HEK293 (cell line): ENCODE results near the gene P3H4.

Experiments used
- GFI1B ChIP-seq: fragments of 450-650 bp; formaldehyde crosslinking; IDR thresholded peaks from 2 replicates; pipeline ENCODE4 v1.5.1; 2016; ENCODE audit warnings: missing biosample characterization, missing genetic modification characterization
- KLF9 ChIP-seq: fragments of 450-650 bp; formaldehyde crosslinking; IDR thresholded peaks from 2 replicates; pipeline ENCODE4 v1.5.1; 2016; ENCODE audit warnings: missing biosample characterization, missing genetic modification characterization, low read depth
- MEIS1 ChIP-seq: sonication (generic); formaldehyde crosslinking; IDR thresholded peaks from 2 replicates; pipeline ENCODE4 v1.8.1; 2022; ENCODE audit warnings: missing genetic modification reagents, mild to moderate bottlenecking, borderline replicate concordance
- OSR2 ChIP-seq: fragments of 450-650 bp; formaldehyde crosslinking; IDR thresholded peaks from 2 replicates; pipeline ENCODE4 v1.5.1; 2016; ENCODE audit warnings: missing biosample characterization, missing genetic modification characterization
- OVOL3 ChIP-seq: fragments of 450-650 bp; formaldehyde crosslinking; IDR thresholded peaks from 2 replicates; pipeline ENCODE4 v1.5.1; 2016; ENCODE audit warnings: missing biosample characterization, missing genetic modification characterization
- SCRT1 ChIP-seq: fragments of 450-650 bp; formaldehyde crosslinking; IDR thresholded peaks from 2 replicates; pipeline ENCODE4 v1.5.1; 2016; ENCODE audit warnings: missing biosample characterization, missing genetic modification characterization, borderline replicate concordance
- SCRT2 ChIP-seq: fragments of 450-650 bp; formaldehyde crosslinking; IDR thresholded peaks from 2 replicates; pipeline ENCODE4 v1.5.1; 2016; ENCODE audit warnings: missing biosample characterization, missing genetic modification characterization
- ZBTB1 ChIP-seq: fragments of 450-650 bp; formaldehyde crosslinking; IDR thresholded peaks from 2 replicates; pipeline ENCODE4 v1.5.1; 2016; ENCODE audit warnings: missing biosample characterization, missing genetic modification characterization
- ZBTB48 ChIP-seq: fragments of 450-650 bp; formaldehyde crosslinking; IDR thresholded peaks from 2 replicates; pipeline ENCODE4 v1.5.1; 2016; ENCODE audit warnings: missing biosample characterization, missing genetic modification characterization
- ZEB2 ChIP-seq: fragments of 450-650 bp; formaldehyde crosslinking; IDR thresholded peaks from 2 replicates; pipeline ENCODE4 v1.5.1; 2016; ENCODE audit warnings: missing biosample characterization, missing genetic modification characterization
- ZFP3 ChIP-seq: fragments of 450-650 bp; formaldehyde crosslinking; IDR thresholded peaks from 2 replicates; pipeline ENCODE4 v1.5.1; 2016; ENCODE audit warnings: low read depth, missing biosample characterization, missing genetic modification characterization
- ZNF132 ChIP-seq: fragments of 450-650 bp; formaldehyde crosslinking; IDR thresholded peaks from 2 replicates; pipeline ENCODE4 v1.5.1; 2017; ENCODE audit warnings: missing biosample characterization, missing genetic modification characterization, borderline replicate concordance
- ZNF184 ChIP-seq: fragments of 450-650 bp; IDR thresholded peaks from 2 replicates; pipeline ENCODE4 v1.5.1; 2018; ENCODE audit warnings: missing biosample characterization, mild to moderate bottlenecking, missing genetic modification characterization
- ZNF214 ChIP-seq: fragments of 450-650 bp; formaldehyde crosslinking; IDR thresholded peaks from 2 replicates; pipeline ENCODE4 v1.5.1; 2017; ENCODE audit warnings: missing biosample characterization, mild to moderate bottlenecking, missing genetic modification characterization, borderline replicate concordance
- ZNF335 ChIP-seq: fragments of 450-650 bp; formaldehyde crosslinking; conservative IDR thresholded peaks from 2 replicates; pipeline ENCODE4 v1.5.1; 2016; ENCODE audit warnings: missing biosample characterization, missing genetic modification characterization
- ZNF549 ChIP-seq: fragments of 450-650 bp; IDR thresholded peaks from 2 replicates; pipeline ENCODE4 v1.5.1; 2018; ENCODE audit warnings: missing biosample characterization, missing genetic modification characterization, mild to moderate bottlenecking, inconsistent platforms, moderate library complexity
- ZNF560 ChIP-seq: fragments of 450-650 bp; formaldehyde crosslinking; IDR thresholded peaks from 2 replicates; pipeline ENCODE4 v1.5.1; 2017; ENCODE audit warnings: missing biosample characterization, missing genetic modification characterization, borderline replicate concordance
- ZNF561 ChIP-seq: fragments of 450-650 bp; IDR thresholded peaks from 2 replicates; pipeline ENCODE4 v1.5.1; 2018; ENCODE audit warnings: missing biosample characterization, missing genetic modification characterization, borderline replicate concordance
- ZNF596 ChIP-seq: fragments of 450-650 bp; IDR thresholded peaks from 2 replicates; pipeline ENCODE4 v1.5.0; 2018; ENCODE audit warnings: missing biosample characterization, mild to moderate bottlenecking, missing genetic modification characterization, moderate library complexity
- ZNF629 ChIP-seq: fragments of 450-650 bp; formaldehyde crosslinking; IDR thresholded peaks from 2 replicates; pipeline ENCODE4 v1.5.1; 2017; ENCODE audit warnings: missing biosample characterization, missing genetic modification characterization
- ZNF664 ChIP-seq: fragments of 450-650 bp; formaldehyde crosslinking; IDR thresholded peaks from 2 replicates; pipeline ENCODE4 v1.5.1; 2016; ENCODE audit warnings: missing biosample characterization, missing genetic modification characterization
- ZNF701 ChIP-seq: fragments of 450-650 bp; formaldehyde crosslinking; IDR thresholded peaks from 2 replicates; pipeline ENCODE4 v1.5.1; 2016; ENCODE audit warnings: missing biosample characterization, missing genetic modification characterization
- ZNF792 ChIP-seq: fragments of 450-650 bp; formaldehyde crosslinking; IDR thresholded peaks from 2 replicates; pipeline ENCODE4 v1.5.1; 2016; ENCODE audit warnings: missing biosample characterization, missing genetic modification characterization
- ZSCAN30 ChIP-seq: fragments of 450-650 bp; IDR thresholded peaks from 2 replicates; pipeline ENCODE4 v1.5.1; 2018; ENCODE audit warnings: missing biosample characterization, mild to moderate bottlenecking, missing genetic modification characterization, moderate library complexity
- TF ChIP-seq, protein P1 (sequence below): fragments of 450-650 bp; formaldehyde crosslinking; IDR thresholded peaks from 2 replicates; pipeline ENCODE4 v1.5.1; 2016; ENCODE audit warnings: missing biosample characterization, missing genetic modification characterization
- TF ChIP-seq, protein P2 (sequence below): fragments of 450-650 bp; formaldehyde crosslinking; IDR thresholded peaks from 2 replicates; pipeline ENCODE4 v1.5.1; 2016; ENCODE audit warnings: missing biosample characterization, missing genetic modification characterization
- TF ChIP-seq, protein P3 (sequence below): fragments of 450-650 bp; formaldehyde crosslinking; IDR thresholded peaks from 2 replicates; pipeline ENCODE4 v1.5.1; 2017; ENCODE audit warnings: missing biosample characterization, missing genetic modification characterization
- TF ChIP-seq, protein P4 (sequence below): fragments of 450-650 bp; IDR thresholded peaks from 2 replicates; pipeline ENCODE4 v1.5.1; 2018; ENCODE audit warnings: missing biosample characterization, mild to moderate bottlenecking, missing genetic modification characterization
- TF ChIP-seq, protein P5 (sequence below): fragments of 450-650 bp; formaldehyde crosslinking; IDR thresholded peaks from 2 replicates; pipeline ENCODE4 v1.5.1; 2016; ENCODE audit warnings: missing biosample characterization, missing genetic modification characterization, low read depth
- TF ChIP-seq, protein P6 (sequence below): fragments of 450-650 bp; formaldehyde crosslinking; IDR thresholded peaks from 2 replicates; pipeline ENCODE4 v1.5.1; 2017; ENCODE audit warnings: missing biosample characterization, missing genetic modification characterization

The P3H4 gene

DNA sequence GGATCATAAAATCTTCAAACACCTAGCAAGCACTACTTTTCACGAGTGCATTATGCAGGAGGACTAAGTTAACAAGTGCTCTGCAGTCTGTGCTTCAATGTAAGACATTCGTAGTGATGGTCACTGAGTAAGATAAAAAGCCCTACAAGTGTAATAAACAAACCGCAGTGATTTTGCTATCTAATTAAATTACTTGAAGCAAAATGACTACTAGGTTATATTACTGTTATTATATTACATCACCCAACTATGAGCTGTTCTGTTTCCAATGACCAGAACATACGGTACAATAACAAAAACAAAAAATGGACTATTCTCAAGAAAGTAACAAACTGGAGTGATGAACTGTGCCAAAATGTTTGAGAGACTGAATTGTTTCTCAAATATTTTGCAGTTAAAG is 37.0 kb upstream of the P3H4 start (continued):
- TF ChIP-seq ZEB2 (tag by site-specific recombination), result 0 out of 2 replicates have a peak, but pooled peaks have one; percentile 35
- TF ChIP-seq ZBTB1 (tag by site-specific recombination), result 0 out of 2 replicates have a peak, but pooled peaks have one; percentile 48
- TF ChIP-seq KLF9 (tag by site-specific recombination), result no peak
- no peak for TF ChIP-seq ZNF596
- TF ChIP-seq SCRT2 (tag by site-specific recombination), result peak; percentile 88
- TF ChIP-seq GFI1B (tag by site-specific recombination), result peak; percentile 80
- 0 out of 2 replicates have a peak, but pooled peaks have one; percentile 18 for TF ChIP-seq SCRT1
- TF ChIP-seq, protein P1, sequence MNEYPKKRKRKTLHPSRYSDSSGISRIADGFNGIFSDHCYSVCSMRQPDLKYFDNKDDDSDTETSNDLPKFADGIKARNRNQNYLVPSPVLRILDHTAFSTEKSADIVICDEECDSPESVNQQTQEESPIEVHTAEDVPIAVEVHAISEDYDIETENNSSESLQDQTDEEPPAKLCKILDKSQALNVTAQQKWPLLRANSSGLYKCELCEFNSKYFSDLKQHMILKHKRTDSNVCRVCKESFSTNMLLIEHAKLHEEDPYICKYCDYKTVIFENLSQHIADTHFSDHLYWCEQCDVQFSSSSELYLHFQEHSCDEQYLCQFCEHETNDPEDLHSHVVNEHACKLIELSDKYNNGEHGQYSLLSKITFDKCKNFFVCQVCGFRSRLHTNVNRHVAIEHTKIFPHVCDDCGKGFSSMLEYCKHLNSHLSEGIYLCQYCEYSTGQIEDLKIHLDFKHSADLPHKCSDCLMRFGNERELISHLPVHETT (tag by site-specific recombination), result no peak
- no peak for TF ChIP-seq ZNF560 (tag by site-specific recombination)
- TF ChIP-seq, protein P2, sequence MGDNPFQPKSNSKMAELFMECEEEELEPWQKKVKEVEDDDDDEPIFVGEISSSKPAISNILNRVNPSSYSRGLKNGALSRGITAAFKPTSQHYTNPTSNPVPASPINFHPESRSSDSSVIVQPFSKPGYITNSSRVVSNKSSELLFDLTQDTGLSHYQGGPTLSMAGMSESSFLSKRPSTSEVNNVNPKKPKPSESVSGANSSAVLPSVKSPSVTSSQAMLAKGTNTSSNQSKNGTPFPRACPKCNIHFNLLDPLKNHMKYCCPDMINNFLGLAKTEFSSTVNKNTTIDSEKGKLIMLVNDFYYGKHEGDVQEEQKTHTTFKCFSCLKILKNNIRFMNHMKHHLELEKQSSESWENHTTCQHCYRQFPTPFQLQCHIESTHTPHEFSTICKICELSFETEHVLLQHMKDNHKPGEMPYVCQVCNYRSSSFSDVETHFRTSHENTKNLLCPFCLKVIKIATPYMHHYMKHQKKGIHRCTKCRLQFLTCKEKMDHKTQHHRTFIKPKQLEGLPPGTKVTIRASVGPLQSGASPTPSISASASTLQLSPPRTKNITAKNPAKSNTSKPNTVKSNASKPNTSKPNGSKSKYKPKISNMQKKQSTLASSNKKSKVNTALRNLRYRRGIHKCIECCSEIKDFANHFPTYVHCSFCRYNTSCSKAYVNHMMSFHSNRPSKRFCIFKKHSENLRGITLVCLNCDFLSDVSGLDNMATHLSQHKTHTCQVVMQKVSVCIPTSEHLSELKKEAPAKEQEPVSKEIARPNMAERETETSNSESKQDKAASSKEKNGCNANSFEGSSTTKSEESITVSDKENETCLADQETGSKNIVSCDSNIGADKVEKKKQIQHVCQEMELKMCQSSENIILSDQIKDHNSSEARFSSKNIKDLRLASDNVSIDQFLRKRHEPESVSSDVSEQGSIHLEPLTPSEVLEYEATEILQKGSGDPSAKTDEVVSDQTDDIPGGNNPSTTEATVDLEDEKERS, result no peak
- no peak for TF ChIP-seq ZFP3 (tag by site-specific recombination)
- TF ChIP-seq ZNF664 (tag by site-specific recombination), result peak; percentile 88
- TF ChIP-seq ZNF629 (tag by site-specific recombination), result peak; percentile 69
- no peak for TF ChIP-seq OVOL3 (tag by site-specific recombination)
- no peak for TF ChIP-seq ZNF549 (tag by site-specific recombination)
- TF ChIP-seq, protein P3, sequence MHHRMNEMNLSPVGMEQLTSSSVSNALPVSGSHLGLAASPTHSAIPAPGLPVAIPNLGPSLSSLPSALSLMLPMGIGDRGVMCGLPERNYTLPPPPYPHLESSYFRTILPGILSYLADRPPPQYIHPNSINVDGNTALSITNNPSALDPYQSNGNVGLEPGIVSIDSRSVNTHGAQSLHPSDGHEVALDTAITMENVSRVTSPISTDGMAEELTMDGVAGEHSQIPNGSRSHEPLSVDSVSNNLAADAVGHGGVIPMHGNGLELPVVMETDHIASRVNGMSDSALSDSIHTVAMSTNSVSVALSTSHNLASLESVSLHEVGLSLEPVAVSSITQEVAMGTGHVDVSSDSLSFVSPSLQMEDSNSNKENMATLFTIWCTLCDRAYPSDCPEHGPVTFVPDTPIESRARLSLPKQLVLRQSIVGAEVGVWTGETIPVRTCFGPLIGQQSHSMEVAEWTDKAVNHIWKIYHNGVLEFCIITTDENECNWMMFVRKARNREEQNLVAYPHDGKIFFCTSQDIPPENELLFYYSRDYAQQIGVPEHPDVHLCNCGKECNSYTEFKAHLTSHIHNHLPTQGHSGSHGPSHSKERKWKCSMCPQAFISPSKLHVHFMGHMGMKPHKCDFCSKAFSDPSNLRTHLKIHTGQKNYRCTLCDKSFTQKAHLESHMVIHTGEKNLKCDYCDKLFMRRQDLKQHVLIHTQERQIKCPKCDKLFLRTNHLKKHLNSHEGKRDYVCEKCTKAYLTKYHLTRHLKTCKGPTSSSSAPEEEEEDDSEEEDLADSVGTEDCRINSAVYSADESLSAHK, result no peak
- no peak for TF ChIP-seq ZNF701 (tag by site-specific recombination)
- no peak for TF ChIP-seq ZNF792 (tag by site-specific recombination)
- TF ChIP-seq ZNF184, result peak; percentile 25; the same call in 1 of the 2 replicates
- peak; percentile 51; the same call in 1 of the 2 replicates for TF ChIP-seq OSR2 (tag by site-specific recombination)
- no peak for TF ChIP-seq ZNF214 (tag by site-specific recombination)
- TF ChIP-seq MEIS1, result no peak
- TF ChIP-seq, protein P4, sequence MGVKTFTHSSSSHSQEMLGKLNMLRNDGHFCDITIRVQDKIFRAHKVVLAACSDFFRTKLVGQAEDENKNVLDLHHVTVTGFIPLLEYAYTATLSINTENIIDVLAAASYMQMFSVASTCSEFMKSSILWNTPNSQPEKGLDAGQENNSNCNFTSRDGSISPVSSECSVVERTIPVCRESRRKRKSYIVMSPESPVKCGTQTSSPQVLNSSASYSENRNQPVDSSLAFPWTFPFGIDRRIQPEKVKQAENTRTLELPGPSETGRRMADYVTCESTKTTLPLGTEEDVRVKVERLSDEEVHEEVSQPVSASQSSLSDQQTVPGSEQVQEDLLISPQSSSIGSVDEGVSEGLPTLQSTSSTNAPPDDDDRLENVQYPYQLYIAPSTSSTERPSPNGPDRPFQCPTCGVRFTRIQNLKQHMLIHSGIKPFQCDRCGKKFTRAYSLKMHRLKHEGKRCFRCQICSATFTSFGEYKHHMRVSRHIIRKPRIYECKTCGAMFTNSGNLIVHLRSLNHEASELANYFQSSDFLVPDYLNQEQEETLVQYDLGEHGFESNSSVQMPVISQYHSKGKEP, result 0 out of 2 replicates have a peak, but pooled peaks have one; percentile 2
- peak; percentile 93 for TF ChIP-seq ZSCAN30 (tag by site-specific recombination)
- TF ChIP-seq, protein P5, sequence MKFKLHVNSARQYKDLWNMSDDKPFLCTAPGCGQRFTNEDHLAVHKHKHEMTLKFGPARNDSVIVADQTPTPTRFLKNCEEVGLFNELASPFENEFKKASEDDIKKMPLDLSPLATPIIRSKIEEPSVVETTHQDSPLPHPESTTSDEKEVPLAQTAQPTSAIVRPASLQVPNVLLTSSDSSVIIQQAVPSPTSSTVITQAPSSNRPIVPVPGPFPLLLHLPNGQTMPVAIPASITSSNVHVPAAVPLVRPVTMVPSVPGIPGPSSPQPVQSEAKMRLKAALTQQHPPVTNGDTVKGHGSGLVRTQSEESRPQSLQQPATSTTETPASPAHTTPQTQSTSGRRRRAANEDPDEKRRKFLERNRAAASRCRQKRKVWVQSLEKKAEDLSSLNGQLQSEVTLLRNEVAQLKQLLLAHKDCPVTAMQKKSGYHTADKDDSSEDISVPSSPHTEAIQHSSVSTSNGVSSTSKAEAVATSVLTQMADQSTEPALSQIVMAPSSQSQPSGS, result peak; percentile 61
- TF ChIP-seq, protein P6, sequence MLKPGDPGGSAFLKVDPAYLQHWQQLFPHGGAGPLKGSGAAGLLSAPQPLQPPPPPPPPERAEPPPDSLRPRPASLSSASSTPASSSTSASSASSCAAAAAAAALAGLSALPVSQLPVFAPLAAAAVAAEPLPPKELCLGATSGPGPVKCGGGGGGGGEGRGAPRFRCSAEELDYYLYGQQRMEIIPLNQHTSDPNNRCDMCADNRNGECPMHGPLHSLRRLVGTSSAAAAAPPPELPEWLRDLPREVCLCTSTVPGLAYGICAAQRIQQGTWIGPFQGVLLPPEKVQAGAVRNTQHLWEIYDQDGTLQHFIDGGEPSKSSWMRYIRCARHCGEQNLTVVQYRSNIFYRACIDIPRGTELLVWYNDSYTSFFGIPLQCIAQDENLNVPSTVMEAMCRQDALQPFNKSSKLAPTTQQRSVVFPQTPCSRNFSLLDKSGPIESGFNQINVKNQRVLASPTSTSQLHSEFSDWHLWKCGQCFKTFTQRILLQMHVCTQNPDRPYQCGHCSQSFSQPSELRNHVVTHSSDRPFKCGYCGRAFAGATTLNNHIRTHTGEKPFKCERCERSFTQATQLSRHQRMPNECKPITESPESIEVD, result peak; percentile 79
- no peak for TF ChIP-seq ZNF335 (tag by site-specific recombination)
- no peak for TF ChIP-seq ZBTB48
- TF ChIP-seq ZNF132 (tag by site-specific recombination), result no peak
- peak; percentile 52; the same call in 1 of the 2 replicates for TF ChIP-seq ZNF561 (tag by site-specific recombination)
